ENCODE results near the gene GAB2.
A peak's percentile ranks its signal among the peaks of the same experiment; 100 is the strongest.
"Not testable (repeated sequence)": the region's sequence is repeated elsewhere in the genome, so short reads cannot be mapped to it uniquely, and the experiment has no call there.

GAB2 gene

DNA sequence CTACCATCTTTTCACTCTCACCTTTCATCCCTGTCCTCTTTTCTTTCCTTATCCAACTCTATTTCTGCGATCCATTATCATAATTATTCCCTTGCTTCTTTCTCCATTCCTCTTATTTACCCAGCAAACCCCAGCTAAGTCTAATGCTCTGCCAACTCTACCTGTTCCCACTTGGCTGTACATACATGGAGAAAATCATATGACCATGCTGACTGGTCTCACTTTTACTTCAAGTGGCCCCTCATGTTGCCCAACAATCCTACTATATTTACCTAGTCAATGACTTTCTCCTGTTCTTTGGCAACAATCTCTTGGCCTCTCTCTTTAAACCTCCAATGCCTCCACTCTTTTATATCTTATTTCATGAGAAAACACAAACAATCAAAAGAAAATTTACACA is 134.8 kb downstream of the GAB2 start:
- no peaks in the 10 kb centered on the region for H3K36me3 ChIP-seq (replicated peaks)
- in situ Hi-C loops (cut with HindIII; ENCODE audit: low pct_ligation_motif_present, low sequenced_read_pairs) = no loop called here
- no peak for TF ChIP-seq CTCF (IDR thresholded peaks at IDR 0.05; ENCODE audit: low read depth, low read length, missing control alignments)
- no peaks in the 10 kb centered on the region for H3K27me3 ChIP-seq (replicated peaks)
- DNase-seq = no peak
- H3K27ac ChIP-seq = no peak overlapping the region
- no peak overlapping the region for H3K4me3 ChIP-seq (ENCODE audit: low read depth, low read length)

GRCh38 chr11:78281511-78281910 is 136.1 kb downstream of the GAB2 start:
- peak; percentile 9 for DNase-seq
- in situ Hi-C loops (cut with HindIII; ENCODE audit: low pct_ligation_motif_present, low sequenced_read_pairs) = no loop called here
- no peaks in the 10 kb centered on the region for H3K36me3 ChIP-seq (replicated peaks)
- no peak for TF ChIP-seq CTCF (IDR thresholded peaks at IDR 0.05; ENCODE audit: low read depth, low read length, missing control alignments)
- peak overlapping the region; percentile 42 for H3K27ac ChIP-seq
- H3K4me3 ChIP-seq (ENCODE audit: low read depth, low read length) = no peak overlapping the region
- H3K27me3 ChIP-seq (replicated peaks) = no peaks in the 10 kb centered on the region

DNA sequence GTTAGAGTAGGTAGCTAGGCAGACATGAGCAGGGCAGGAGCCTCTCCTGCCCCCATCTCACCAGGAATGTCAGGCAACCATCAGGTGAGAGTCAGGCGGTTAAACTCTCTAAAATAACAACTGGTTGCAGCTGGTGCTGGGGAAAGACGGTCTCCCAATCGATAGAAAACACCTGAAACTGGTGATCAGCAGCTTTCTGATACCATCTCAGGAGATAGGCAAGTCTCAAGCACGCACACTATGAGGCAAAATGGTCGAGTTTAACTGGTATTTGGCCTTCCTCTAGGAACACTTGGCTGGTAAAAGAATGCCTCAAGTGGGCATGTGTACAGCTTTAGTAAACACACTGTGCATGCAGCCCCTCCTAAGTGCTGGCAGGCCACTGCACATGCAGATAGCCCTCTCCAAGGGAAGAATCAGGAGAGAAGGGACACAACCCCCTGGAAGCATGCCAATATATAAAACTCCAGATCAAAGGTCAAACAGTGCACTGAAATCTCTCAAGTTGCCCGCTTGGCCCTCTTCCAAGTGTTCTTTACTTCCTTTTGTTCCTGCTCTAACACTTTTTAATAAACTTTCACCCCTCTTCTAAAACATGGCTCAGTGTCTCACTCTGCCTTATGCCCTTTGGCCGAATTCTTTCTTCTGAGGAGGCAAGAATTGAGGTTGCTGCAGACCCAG is 140.2 kb downstream of the GAB2 start:
- Histone ChIP-seq H3K4me3 (ENCODE audit: low read depth, low read length) (no peak overlapping the region), H3K36me3 (replicated peaks) (no peaks in the 10 kb centered on the region), H3K27ac (no peak overlapping the region), H3K27me3 (replicated peaks) (no peaks in the 10 kb centered on the region)
- DNase-seq = no peak
- in situ Hi-C loops (cut with HindIII; ENCODE audit: low pct_ligation_motif_present, low sequenced_read_pairs) = no loop called here
- TF ChIP-seq CTCF (IDR thresholded peaks at IDR 0.05; ENCODE audit: low read depth, low read length, missing control alignments) = no peak

- Histone ChIP-seq H3K4me3 (ENCODE audit: low read depth, low read length) (no peak overlapping the region), H3K36me3 (replicated peaks) (no peaks in the 10 kb centered on the region), H3K27ac (no peak overlapping the region), H3K27me3 (replicated peaks) (no peaks in the 10 kb centered on the region)
- no peak for DNase-seq
- no peak for TF ChIP-seq CTCF (IDR thresholded peaks at IDR 0.05; ENCODE audit: low read depth, low read length, missing control alignments)
- in situ Hi-C loops (cut with HindIII; ENCODE audit: low pct_ligation_motif_present, low sequenced_read_pairs) = no loop called here
Observed at GRCh38 chr11:78276311-78276710, 141.3 kb downstream of the GAB2 start.

DNA sequence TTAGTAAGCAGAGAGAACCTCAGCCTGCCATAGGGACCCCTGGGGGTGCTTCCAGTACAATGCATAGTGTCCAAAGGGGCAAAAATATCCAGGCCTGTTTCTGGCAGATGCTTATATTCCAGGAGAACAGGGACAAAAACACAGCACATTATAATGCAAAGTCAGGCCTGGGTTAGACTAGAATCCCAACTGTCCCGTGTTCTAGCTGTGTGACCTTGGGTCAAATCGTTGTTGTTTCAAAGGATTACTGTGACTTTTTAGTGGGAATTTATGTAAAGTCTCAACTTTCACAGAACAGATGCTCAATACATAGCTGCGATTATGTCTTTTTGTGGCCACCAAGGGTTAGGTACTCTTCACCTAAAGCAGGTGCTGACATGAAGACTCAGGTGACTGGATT is 142.9 kb downstream of the GAB2 start:
- no peak for DNase-seq
- Histone ChIP-seq H3K27ac (no peak overlapping the region), H3K4me3 (ENCODE audit: low read depth, low read length) (no peak overlapping the region), H3K36me3 (replicated peaks) (no peaks in the 10 kb centered on the region), H3K27me3 (replicated peaks) (no peaks in the 10 kb centered on the region)
- in situ Hi-C loops (cut with HindIII; ENCODE audit: low pct_ligation_motif_present, low sequenced_read_pairs) = no loop called here
- no peak for TF ChIP-seq CTCF (IDR thresholded peaks at IDR 0.05; ENCODE audit: low read depth, low read length, missing control alignments)

- H3K27me3 ChIP-seq (replicated peaks); H3K27ac ChIP-seq; H3K4me3 ChIP-seq (ENCODE audit: low read depth, low read length); DNase-seq; in situ Hi-C loops (cut with HindIII; ENCODE audit: low pct_ligation_motif_present, low sequenced_read_pairs); H3K36me3 ChIP-seq (replicated peaks): not testable (repeated sequence)
Observed at GRCh38 chr11:78272625-78273269, 144.9 kb downstream of the GAB2 start.

DNA sequence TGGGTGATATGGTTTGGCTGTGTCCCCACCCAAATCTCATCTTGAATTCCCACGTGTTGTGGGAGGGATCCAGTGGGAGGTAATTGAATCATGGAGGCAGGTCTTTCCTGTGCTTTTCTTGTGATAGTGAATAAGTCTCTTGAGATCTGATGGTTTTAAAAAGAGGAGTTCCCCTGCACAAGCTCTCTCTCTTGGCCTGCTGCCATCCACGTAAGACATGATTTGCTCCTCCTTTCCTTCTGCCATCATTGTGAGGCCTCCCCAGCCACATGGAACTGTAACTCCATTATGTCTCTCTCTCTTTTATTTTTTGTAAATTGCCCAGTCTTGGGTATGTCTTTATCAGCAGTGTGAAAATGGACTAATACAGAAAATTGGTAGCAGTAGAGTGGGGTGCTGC is 145.8 kb downstream of the GAB2 start:
- H3K4me3 ChIP-seq (ENCODE audit: low read depth, low read length); H3K27ac ChIP-seq; DNase-seq; H3K27me3 ChIP-seq (replicated peaks); H3K36me3 ChIP-seq (replicated peaks); in situ Hi-C loops (cut with HindIII; ENCODE audit: low pct_ligation_motif_present, low sequenced_read_pairs): not testable (repeated sequence)

Data from brain microvascular endothelial cell (primary cell).